Natural killer cell (primary cell): Measurements from ENCODE around the gene FAM171A2. TPM values are rescaled to one million over a fixed set of nuclear protein-coding genes. Genes with fewer than 3 reads are reported as not detected.

Experiments used
- ATAC-seq, 3 donors: fragments of 150-1000 bp in 2 of 3; fragments of 200-7000 bp in 1 of 3; cut with Tn5 transposase; 1 replicate in 1 of 3; 2 replicates in 2 of 3; pipeline ENCODE4 v1.10.0; 2021; ENCODE audit warnings: mild to moderate bottlenecking in 2 of 3, moderate library complexity in 2 of 3
- DNase-seq, 2 donors: peaks; one replicate each; pipeline versions ENCODE4 v3.0.0 to v3.0.0-alpha.2; 2013 to 2021; ENCODE audit warnings: mixed read lengths in 1 of 2
- H3K27ac ChIP-seq: one replicate; pipeline ENCODE4 v1.5.1; 2013; ENCODE audit warnings: mild to moderate bottlenecking, low read length
- H3K27me3 ChIP-seq: one replicate; pipeline ENCODE4 v1.6.1; 2013; ENCODE audit warnings: low read length; ENCODE audit not compliant: control insufficient read depth, insufficient read depth
- H3K36me3 ChIP-seq: one replicate; pipeline ENCODE4 v1.6.1; 2013; ENCODE audit warnings: low read length; ENCODE audit not compliant: control insufficient read depth, insufficient read depth
- H3K4me1 ChIP-seq: one replicate; pipeline ENCODE4 v1.6.1; 2013; ENCODE audit warnings: low read length; ENCODE audit not compliant: control insufficient read depth, insufficient read depth
- H3K4me3 ChIP-seq: one replicate; pipeline ENCODE4 v1.5.1; 2013; ENCODE audit warnings: low read length
- H3K9me3 ChIP-seq: one replicate; pipeline ENCODE4 v1.6.1; 2013; ENCODE audit warnings: low read length; ENCODE audit not compliant: control insufficient read depth, insufficient read depth
- H3K27ac Mint-ChIP-seq, 2 donors: one replicate each; pipeline ENCODE4 v1.8.0; 2022; ENCODE audit warnings: mild to moderate bottlenecking in 2 of 2, mixed read lengths in 2 of 2, moderate library complexity in 1 of 2
- H3K27me3 Mint-ChIP-seq, 2 donors: one replicate each; pipeline ENCODE4 v1.8.0; 2022; ENCODE audit warnings: low read depth in 2 of 2, mixed read lengths in 2 of 2
- H3K36me3 Mint-ChIP-seq: one replicate; pipeline ENCODE4 v1.8.0; 2022; ENCODE audit warnings: mixed read lengths
- H3K4me1 Mint-ChIP-seq, 2 donors: one replicate each; pipeline ENCODE4 v1.8.0; 2022; ENCODE audit warnings: mixed read lengths in 2 of 2
- H3K4me3 Mint-ChIP-seq: one replicate; pipeline ENCODE4 v1.8.0; 2022; ENCODE audit warnings: mild to moderate bottlenecking, moderate library complexity, mixed read lengths
- H3K9me3 Mint-ChIP-seq, 2 donors: one replicate each; pipeline ENCODE4 v1.8.0; 2022; ENCODE audit warnings: mixed read lengths in 2 of 2
- WGBS: methylation state at CpG from one replicate; pipeline ENCODE4 v1.1.7; 2013; ENCODE audit warnings: missing lambda C conversion rate; ENCODE audit not compliant: insufficient coverage; 5-methylcytosine and 5-hydroxymethylcytosine counted together
- intact Hi-C: fragments of 100-400 bp; cut with micrococcal nuclease; formaldehyde crosslinking; loops from one replicate; pipeline ENCODE4 v1.14.2; 2022
- total RNA-seq, 4 donors: library from RNA; stranded (reverse); fragments of 120-200 nt in 1 of 4; gene quantifications; one replicate each; pipeline versions ENCODE4 v1.2.3 to v1.2.4, GENCODE V29; 2013 to 2022
- TF ChIP-seq, protein P1 (sequence below): fragments of 200-600 bp; IDR thresholded peaks from one replicate; pipeline ENCODE4 v1.8.0; 2022; ENCODE audit warnings: antibody characterized with exemption

Gene FAM171A2
- total RNA-seq, 3 donors from 2014 or later (not counting 1 experiment from before 2014, with no cell fraction given) = 0.20 to 0.43 (median 0.24) TPM

GRCh38 chr17:44382917-44383316 lies 19.3 kb upstream of the FAM171A2 start:
- ATAC-seq = no peak
- no peak overlapping the region for H3K27ac ChIP-seq
- Mint-ChIP-seq H3K9me3 (no peaks in the 10 kb centered on the region), H3K36me3 (no peaks in the 10 kb centered on the region), H3K27me3 (no peaks in the 10 kb centered on the region), H3K4me1 (peaks cover 10 to 16% of the 10 kb centered on the region in 2 donors), H3K4me3 (no peak overlapping the region), H3K27ac (no peak overlapping the region)
- H3K27me3 ChIP-seq = peaks cover 4% of the 10 kb centered on the region
- H3K9me3 ChIP-seq = no peaks in the 10 kb centered on the region
- no peak for DNase-seq
- no peak overlapping the region for H3K4me3 ChIP-seq
- intact Hi-C loops = no loop called here
- H3K4me1 ChIP-seq = peaks cover 18% of the 10 kb centered on the region
- TF ChIP-seq, protein P1, sequence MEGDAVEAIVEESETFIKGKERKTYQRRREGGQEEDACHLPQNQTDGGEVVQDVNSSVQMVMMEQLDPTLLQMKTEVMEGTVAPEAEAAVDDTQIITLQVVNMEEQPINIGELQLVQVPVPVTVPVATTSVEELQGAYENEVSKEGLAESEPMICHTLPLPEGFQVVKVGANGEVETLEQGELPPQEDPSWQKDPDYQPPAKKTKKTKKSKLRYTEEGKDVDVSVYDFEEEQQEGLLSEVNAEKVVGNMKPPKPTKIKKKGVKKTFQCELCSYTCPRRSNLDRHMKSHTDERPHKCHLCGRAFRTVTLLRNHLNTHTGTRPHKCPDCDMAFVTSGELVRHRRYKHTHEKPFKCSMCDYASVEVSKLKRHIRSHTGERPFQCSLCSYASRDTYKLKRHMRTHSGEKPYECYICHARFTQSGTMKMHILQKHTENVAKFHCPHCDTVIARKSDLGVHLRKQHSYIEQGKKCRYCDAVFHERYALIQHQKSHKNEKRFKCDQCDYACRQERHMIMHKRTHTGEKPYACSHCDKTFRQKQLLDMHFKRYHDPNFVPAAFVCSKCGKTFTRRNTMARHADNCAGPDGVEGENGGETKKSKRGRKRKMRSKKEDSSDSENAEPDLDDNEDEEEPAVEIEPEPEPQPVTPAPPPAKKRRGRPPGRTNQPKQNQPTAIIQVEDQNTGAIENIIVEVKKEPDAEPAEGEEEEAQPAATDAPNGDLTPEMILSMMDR = no peak
- no peaks in the 10 kb centered on the region for H3K36me3 ChIP-seq
- WGBS = 92% methylated on average over 6 of the region's 6 CpGs

- TF ChIP-seq, protein P1 = no peak
- no peaks in the 10 kb centered on the region for H3K36me3 ChIP-seq
- ATAC-seq = no peak
Measured at GRCh38 chr17:44381810-44382305, 18.2 kb upstream of the FAM171A2 start.

DNA sequence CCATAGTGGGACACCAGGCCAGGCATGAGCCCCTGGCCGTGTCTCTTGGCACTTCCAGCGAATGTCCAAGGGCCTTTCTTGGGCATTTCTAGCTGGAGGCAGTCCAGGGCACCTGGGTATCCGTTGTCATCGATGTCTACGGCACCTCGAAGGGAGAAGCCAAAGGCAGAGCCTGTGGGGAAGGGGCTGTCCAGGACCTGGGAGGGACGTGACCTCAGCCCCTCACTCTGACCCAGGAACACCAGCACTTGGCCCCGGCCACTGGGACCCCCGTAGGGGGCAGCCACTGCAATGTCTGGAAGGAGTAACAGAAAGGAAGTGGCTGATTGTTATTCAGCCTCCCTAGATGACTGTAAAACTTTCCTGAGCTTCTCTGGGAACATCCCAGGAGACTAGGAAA lies 17.1 kb upstream of the FAM171A2 start:
- intact Hi-C loops = no loop called here
- Mint-ChIP-seq H3K4me3 (no peak overlapping the region), H3K36me3 (no peaks in the 10 kb centered on the region)

More at GRCh38 chr17:44381810-44382305, 18.2 kb upstream of the FAM171A2 start:
- H3K27ac Mint-ChIP-seq = no peak overlapping the region
- Histone ChIP-seq H3K4me3 (no peak overlapping the region), H3K27ac (no peak overlapping the region), H3K4me1 (peaks cover 18% of the 10 kb centered on the region), H3K9me3 (no peaks in the 10 kb centered on the region), H3K27me3 (peaks cover 3% of the 10 kb centered on the region)
- intact Hi-C loops = no loop called here
- H3K36me3 Mint-ChIP-seq = no peaks in the 10 kb centered on the region
- H3K9me3 Mint-ChIP-seq = no peaks in the 10 kb centered on the region
- no peak overlapping the region for H3K4me3 Mint-ChIP-seq
- peaks cover 10 to 16% of the 10 kb centered on the region in 2 donors for H3K4me1 Mint-ChIP-seq
- 81% methylated on average over 4 of the region's 4 CpGs for WGBS
- no peaks in the 10 kb centered on the region for H3K27me3 Mint-ChIP-seq
- DNase-seq = no peak

More for the DNA sequence above, 17.1 kb upstream of the FAM171A2 start:
- TF ChIP-seq, protein P1 = no peak
- Mint-ChIP-seq H3K9me3 (no peaks in the 10 kb centered on the region), H3K27ac (no peak overlapping the region), H3K27me3 (peaks cover 0 to 3% of the 10 kb centered on the region in 2 donors), H3K4me1 (peaks cover 2 to 9% of the 10 kb centered on the region in 2 donors)
- no peak for ATAC-seq
- 87% methylated on average over 9 of the region's 9 CpGs for WGBS
- H3K36me3 ChIP-seq = no peaks in the 10 kb centered on the region
- H3K27ac ChIP-seq = no peak overlapping the region
- peaks cover 3% of the 10 kb centered on the region for H3K27me3 ChIP-seq
- no peaks in the 10 kb centered on the region for H3K9me3 ChIP-seq
- no peak overlapping the region for H3K4me3 ChIP-seq
- no peak for DNase-seq
- peaks cover 11% of the 10 kb centered on the region for H3K4me1 ChIP-seq
